ENCODE results near the gene SMC6. TPM values are rescaled to one million over a fixed set of nuclear protein-coding genes. Genes with fewer than 3 reads are reported as not detected.

Gene SMC6
- total and polyA plus RNA-seq, 10 of the 15 experiments (the other 5 are each of a cell fraction or from before 2014, with no cell fraction given), result 12.8 to 63.8 (median 38.8) TPM

GRCh38 chr2:17706845-17707244, 46.8 kb downstream of the SMC6 start:
- RAD21 ChIA-PET (ENCODE audit: unreplicated experiment), result no interaction called here
- CTCF ChIA-PET, result interaction anchor here (1.0 to 1.1 kb wide), 3 partner anchors 12 to 36 kb away, joined by 3 to 4 read pairs (median 3); no protein-coding TSS in a partner anchor
- no peak overlapping the region for H3K4me3 ChIP-seq
- H3K79me2 ChIP-seq (ENCODE audit: control insufficient read depth, insufficient read depth, low read length), result no peaks in the 10 kb centered on the region
- no peak overlapping the region for H3K27ac ChIP-seq (ENCODE audit: control insufficient read depth, insufficient read depth)
- no peaks in the 10 kb centered on the region for H3K27me3 ChIP-seq (replicated peaks in 1 of 2; ENCODE audit: control insufficient read depth in 2 of 2, insufficient read depth in 2 of 2, low read length in 1 of 2)
- intact Hi-C loops (cut with micrococcal nuclease; ENCODE audit: unreplicated experiment), result no loop called here
- H2AFZ ChIP-seq (ENCODE audit: control insufficient read depth, low read depth, low read length), result no peak overlapping the region
- 98% methylated on average over 4 of the region's 4 CpGs for WGBS (ENCODE audit: insufficient coverage, insufficient replicate concordance, low lambda C conversion rate, missing lambda C conversion rate)
- no peaks in the 10 kb centered on the region for H4K20me1 ChIP-seq (ENCODE audit: control insufficient read depth, insufficient read depth)
- ATAC-seq (no peak), DNase-seq (ENCODE audit: low read depth, low spot score) (no peak), FAIRE-seq (peak; percentile 13)
- TF ChIP-seq TARDBP (IDR thresholded peaks at IDR 0.05; ENCODE audit: borderline replicate concordance) (no peak), ELK1 (IDR thresholded peaks at IDR 0.05; ENCODE audit: low read depth, low read length) (no peak), CUX1 (IDR thresholded peaks at IDR 0.05; ENCODE audit: insufficient replicate concordance, low read depth, low read length) (no peak), ZNF622 (IDR thresholded peaks at IDR 0.05) (no peak), BMI1 (IDR thresholded peaks at IDR 0.05; ENCODE audit: borderline replicate concordance) (no peak), SKIL (IDR thresholded peaks at IDR 0.05; ENCODE audit: low read depth, poor library complexity, severe bottlenecking) (no peak), MEF2A (IDR thresholded peaks at IDR 0.05; ENCODE audit: insufficient read depth, low read depth, low read length) (no peak), FOS (IDR thresholded peaks at IDR 0.05; ENCODE audit: borderline replicate concordance, extremely low read depth, insufficient read length) (no peak), RCOR1 (conservative IDR thresholded peaks at IDR 0.05; ENCODE audit: low read depth, low read length) (no peak), KAT2A (conservative IDR thresholded peaks at IDR 0.05; ENCODE audit: control insufficient read depth, low read depth, low read length) (no peak), ZBTB4 (CRISPR knock-in tag; IDR thresholded peaks at IDR 0.05) (no peak)
- H3K4me1 ChIP-seq (ENCODE audit: control insufficient read depth, insufficient read depth, low read length), result no peaks in the 10 kb centered on the region
- no TSS peak for BruUV-seq (replicated peaks)
- no peak overlapping the region for H3K9ac ChIP-seq (ENCODE audit: control insufficient read depth, insufficient read depth, low read length)
- H3K36me3 ChIP-seq (ENCODE audit: control insufficient read depth in 2 of 2, insufficient read depth in 2 of 2, low read length in 1 of 2), result peaks cover 2 to 27% of the 10 kb centered on the region in 2 experiments
- H3K9me3 ChIP-seq (replicated peaks; ENCODE audit: control insufficient read depth, insufficient read depth, low read length), result no peaks in the 10 kb centered on the region
- in situ Hi-C loops (cut with MboI), result no loop called here
- POLR2A ChIA-PET, result no interaction called here
- H3K4me2 ChIP-seq (ENCODE audit: control insufficient read depth, insufficient read depth), result no peak overlapping the region
- SMC1A ChIA-PET (ENCODE audit: uncharacterized antibody, unreplicated experiment), result interaction anchor here (0.5 to 1.4 kb wide), 5 partner anchors 26 to 986 kb away, joined by 3 to 5 read pairs (median 3); no protein-coding TSS in a partner anchor
